Suppressor macrophage treated with lipopolysaccharide for 1 hour (primary cell): ENCODE results near the gene NES.

Experiments
- DNase-seq, 3 donors: peaks; one replicate each; pipeline ENCODE4 v3.0.0-alpha.2; 2020 to 2022

The NES gene

GRCh38 chr1:156704930-156705320, 27.7 kb upstream of the NES start:
- DNase-seq, result peak; percentile 77 to 81 (median 78)

GRCh38 chr1:156704166-156704711, 27.0 kb upstream of the NES start:
- no peak for DNase-seq

GRCh38 chr1:156703741-156704140, 26.5 kb upstream of the NES start:
- no peak for DNase-seq

- no peak for DNase-seq
Measured at GRCh38 chr1:156703336-156703735, 26.1 kb upstream of the NES start.

- DNase-seq, result no peak
Measured at GRCh38 chr1:156700736-156701531, 23.7 kb upstream of the NES start.

GRCh38 chr1:156698995-156699394, 21.8 kb upstream of the NES start:
- peak; percentile 57 to 71 (median 64) for DNase-seq

- no peak for DNase-seq
Measured at GRCh38 chr1:156697481-156697880, 20.3 kb upstream of the NES start.

GRCh38 chr1:156696755-156697154, 19.5 kb upstream of the NES start:
- DNase-seq, result no peak

- DNase-seq, result no peak
Measured at GRCh38 chr1:156694690-156694962, 17.4 kb upstream of the NES start.

- DNase-seq, result peak; percentile 39 to 59 (median 50)
Measured at GRCh38 chr1:156693848-156694689, 16.9 kb upstream of the NES start.

- no peak for DNase-seq
Measured at GRCh38 chr1:156692925-156693847, 16.0 kb upstream of the NES start.

GRCh38 chr1:156692441-156692924, 15.3 kb upstream of the NES start:
- DNase-seq, result no peak

GRCh38 chr1:156691665-156692440, 14.6 kb upstream of the NES start:
- DNase-seq, result peak; percentile 78 to 87 (median 80)

GRCh38 chr1:156691191-156691590, 14.0 kb upstream of the NES start:
- DNase-seq, result no peak

GRCh38 chr1:156690675-156691036, 13.4 kb upstream of the NES start:
- DNase-seq, result peak; percentile 48 to 51 (median 50)

GRCh38 chr1:156689953-156690674, 12.9 kb upstream of the NES start:
- peak; percentile 56 to 60 (median 58) for DNase-seq

- DNase-seq, result peak; percentile 87 to 89 (median 87)
Measured at GRCh38 chr1:156689035-156689952, 12.1 kb upstream of the NES start.

GRCh38 chr1:156684227-156684782, 7.1 kb upstream of the NES start:
- peak; percentile 52 to 60 (median 60) for DNase-seq

- no peak for DNase-seq
Measured at GRCh38 chr1:156682166-156682890, 5.1 kb upstream of the NES start.
